ENCODE measurements around the gene GPR25. TPM values are rescaled to one million over a fixed set of nuclear protein-coding genes. Genes with fewer than 3 reads are reported as not detected.

GPR25 gene
- total RNA-seq, 1 donor from 2014 or later = not detected

GRCh38 chr1:200895801-200896530 lies 23.2 kb downstream of the GPR25 start:
- DNase-seq (ENCODE audit: low spot score) = no peak
- no peaks in the 10 kb centered on the region for H3K9me3 Mint-ChIP-seq (ENCODE audit: unreplicated experiment)
- peaks cover 14% of the 10 kb centered on the region for H3K27me3 Mint-ChIP-seq (ENCODE audit: unreplicated experiment)
- H3K4me3 Mint-ChIP-seq (ENCODE audit: unreplicated experiment) = no peak overlapping the region
- H3K27ac Mint-ChIP-seq (ENCODE audit: unreplicated experiment) = peak overlapping the region; percentile 18
- H3K36me3 Mint-ChIP-seq (ENCODE audit: low read depth, unreplicated experiment) = peaks cover 12% of the 10 kb centered on the region
- peaks cover 49% of the 10 kb centered on the region for H3K4me1 Mint-ChIP-seq (ENCODE audit: unreplicated experiment)
- no peak for TF ChIP-seq CTCF (IDR thresholded peaks at IDR 0.05; ENCODE audit: unreplicated experiment)

GRCh38 chr1:200896531-200897196 lies 23.9 kb downstream of the GPR25 start:
- no peak for TF ChIP-seq CTCF (IDR thresholded peaks at IDR 0.05; ENCODE audit: unreplicated experiment)
- no peak overlapping the region for H3K27ac Mint-ChIP-seq (ENCODE audit: unreplicated experiment)
- H3K36me3 Mint-ChIP-seq (ENCODE audit: low read depth, unreplicated experiment) = peaks cover 18% of the 10 kb centered on the region
- H3K27me3 Mint-ChIP-seq (ENCODE audit: unreplicated experiment) = peaks cover 12% of the 10 kb centered on the region
- DNase-seq (ENCODE audit: low spot score) = no peak
- no peak overlapping the region for H3K4me3 Mint-ChIP-seq (ENCODE audit: unreplicated experiment)
- peaks cover 49% of the 10 kb centered on the region for H3K4me1 Mint-ChIP-seq (ENCODE audit: unreplicated experiment)
- no peaks in the 10 kb centered on the region for H3K9me3 Mint-ChIP-seq (ENCODE audit: unreplicated experiment)

GRCh38 chr1:200897259-200897658 lies 24.5 kb downstream of the GPR25 start:
- Mint-ChIP-seq H3K4me3 (ENCODE audit: unreplicated experiment) (no peak overlapping the region), H3K27me3 (ENCODE audit: unreplicated experiment) (peaks cover 9% of the 10 kb centered on the region), H3K9me3 (ENCODE audit: unreplicated experiment) (no peaks in the 10 kb centered on the region), H3K4me1 (ENCODE audit: unreplicated experiment) (peaks cover 47% of the 10 kb centered on the region), H3K27ac (ENCODE audit: unreplicated experiment) (no peak overlapping the region), H3K36me3 (ENCODE audit: low read depth, unreplicated experiment) (peaks cover 24% of the 10 kb centered on the region)
- no peak for TF ChIP-seq CTCF (IDR thresholded peaks at IDR 0.05; ENCODE audit: unreplicated experiment)
- no peak for DNase-seq (ENCODE audit: low spot score)

GRCh38 chr1:200899015-200899386 lies 26.2 kb downstream of the GPR25 start:
- Mint-ChIP-seq H3K4me1 (ENCODE audit: unreplicated experiment) (peaks cover 32% of the 10 kb centered on the region), H3K27me3 (ENCODE audit: unreplicated experiment) (peaks cover 5% of the 10 kb centered on the region), H3K9me3 (ENCODE audit: unreplicated experiment) (no peaks in the 10 kb centered on the region), H3K27ac (ENCODE audit: unreplicated experiment) (peak overlapping the region; percentile 36), H3K4me3 (ENCODE audit: unreplicated experiment) (no peak overlapping the region), H3K36me3 (ENCODE audit: low read depth, unreplicated experiment) (peaks cover 26% of the 10 kb centered on the region)
- DNase-seq (ENCODE audit: low spot score) = no peak
- TF ChIP-seq CTCF (IDR thresholded peaks at IDR 0.05; ENCODE audit: unreplicated experiment) = no peak

- H3K27ac Mint-ChIP-seq (ENCODE audit: unreplicated experiment) = peak overlapping the region; percentile 64
- H3K9me3 Mint-ChIP-seq (ENCODE audit: unreplicated experiment) = no peaks in the 10 kb centered on the region
- peaks cover 28% of the 10 kb centered on the region for H3K4me1 Mint-ChIP-seq (ENCODE audit: unreplicated experiment)
- H3K27me3 Mint-ChIP-seq (ENCODE audit: unreplicated experiment) = peaks cover 5% of the 10 kb centered on the region
- no peak for DNase-seq (ENCODE audit: low spot score)
- TF ChIP-seq CTCF (IDR thresholded peaks at IDR 0.05; ENCODE audit: unreplicated experiment) = no peak
- peak overlapping the region; percentile 73 for H3K4me3 Mint-ChIP-seq (ENCODE audit: unreplicated experiment)
- peaks cover 26% of the 10 kb centered on the region for H3K36me3 Mint-ChIP-seq (ENCODE audit: low read depth, unreplicated experiment)
Measured at GRCh38 chr1:200899451-200899915, 26.7 kb downstream of the GPR25 start.

Measured in endothelial cell (in vitro differentiated cells).